H9 (cell line): Measurements from ENCODE around the gene CSTPP1. TPM values are rescaled to one million over a fixed set of nuclear protein-coding genes. Genes with fewer than 3 reads are reported as not detected.

Experiments used
- DNase-seq: peaks from one replicate; pipeline ENCODE4 v3.0.0-alpha.2; 2017
- H2AFZ ChIP-seq: one replicate; pipeline ENCODE4 v1.6.1; 2013; ENCODE audit warnings: mild to moderate bottlenecking, low read length, control low read depth, moderate library complexity
- H2AK5ac ChIP-seq: 2 replicates; pipeline ENCODE4 v1.6.1; 2013; ENCODE audit warnings: low read length, control low read depth, mixed read lengths; ENCODE audit not compliant: insufficient read length
- H2BK120ac ChIP-seq: one replicate; pipeline ENCODE4 v1.6.1; 2013; ENCODE audit warnings: low read depth, mild to moderate bottlenecking, low read length, control low read depth, inconsistent platforms; ENCODE audit not compliant: poor library complexity, severe bottlenecking
- H2BK12ac ChIP-seq: 2 replicates; pipeline ENCODE4 v1.6.1; 2013; ENCODE audit warnings: low read length, control low read depth, mixed read lengths, low read depth; ENCODE audit not compliant: insufficient read length
- H2BK15ac ChIP-seq: 2 replicates; pipeline ENCODE4 v1.6.1; 2013; ENCODE audit warnings: low read depth, low read length, control low read depth
- H2BK20ac ChIP-seq: one replicate; pipeline ENCODE4 v1.6.1; 2013; ENCODE audit warnings: low read depth, mild to moderate bottlenecking, low read length, control low read depth, inconsistent platforms; ENCODE audit not compliant: poor library complexity, severe bottlenecking
- H2BK5ac ChIP-seq: 2 replicates; pipeline ENCODE4 v1.6.1; 2013; ENCODE audit warnings: low read length, control low read depth, mixed read lengths; ENCODE audit not compliant: insufficient read length
- H3K14ac ChIP-seq: 2 replicates; pipeline ENCODE4 v1.6.1; 2013; ENCODE audit warnings: low read length, control low read depth; ENCODE audit not compliant: insufficient read depth
- H3K18ac ChIP-seq: 2 replicates; pipeline ENCODE4 v1.6.1; 2013; ENCODE audit warnings: low read depth, mild to moderate bottlenecking, mixed read lengths, low read length, control low read depth; ENCODE audit not compliant: insufficient read length
- H3K23ac ChIP-seq: 2 replicates; pipeline ENCODE4 v1.6.1; 2013; ENCODE audit warnings: low read length, control low read depth, mixed read lengths, low read depth; ENCODE audit not compliant: insufficient read length
- H3K23me2 ChIP-seq: 2 replicates; pipeline ENCODE4 v1.6.1; 2013; ENCODE audit warnings: low read depth, mild to moderate bottlenecking, mixed read lengths, low read length, control low read depth; ENCODE audit not compliant: insufficient read length, poor library complexity, severe bottlenecking
- H3K27ac ChIP-seq: 2 replicates; pipeline ENCODE4 v1.5.1; 2013; ENCODE audit warnings: low read length, control low read depth, mixed read lengths, low read depth; ENCODE audit not compliant: insufficient read length
- H3K27me3 ChIP-seq: 2 replicates; pipeline ENCODE4 v1.6.1; 2013; ENCODE audit warnings: low read length, control low read depth, inconsistent platforms; ENCODE audit not compliant: insufficient read depth
- H3K4ac ChIP-seq: 2 replicates; pipeline ENCODE4 v1.6.1; 2013; ENCODE audit warnings: low read depth, mild to moderate bottlenecking, control low read depth, inconsistent platforms, low read length, moderate library complexity
- H3K4me1 ChIP-seq: 2 replicates; pipeline ENCODE4 v1.6.1; 2013; ENCODE audit warnings: low read length, control low read depth, inconsistent platforms; ENCODE audit not compliant: insufficient read depth
- H3K4me2 ChIP-seq: 2 replicates; pipeline ENCODE4 v1.6.1; 2013; ENCODE audit warnings: low read length, control low read depth, mixed read lengths; ENCODE audit not compliant: insufficient read length, insufficient read depth
- H3K56ac ChIP-seq: 2 replicates; pipeline ENCODE4 v1.6.1; 2013; ENCODE audit warnings: low read depth, mild to moderate bottlenecking, mixed read lengths, low read length, control low read depth; ENCODE audit not compliant: insufficient read length
- H3K79me1 ChIP-seq: 2 replicates; pipeline ENCODE4 v1.6.1; 2013; ENCODE audit warnings: low read depth, mild to moderate bottlenecking, moderate library complexity, low read length, control low read depth, inconsistent platforms; ENCODE audit not compliant: insufficient read depth, poor library complexity, severe bottlenecking
- H3K79me2 ChIP-seq: 2 replicates; pipeline ENCODE4 v1.6.1; 2013; ENCODE audit warnings: low read length, control low read depth, inconsistent platforms; ENCODE audit not compliant: insufficient read depth
- H3K9ac ChIP-seq: 2 replicates; pipeline ENCODE4 v1.6.1; 2013; ENCODE audit warnings: low read length, control low read depth, mixed read lengths; ENCODE audit not compliant: insufficient read length; ENCODE audit errors: extremely low read depth
- H3K9me3 ChIP-seq: one replicate; pipeline ENCODE4 v1.6.1; 2013; ENCODE audit warnings: low read depth, low read length, inconsistent platforms; ENCODE audit not compliant: control insufficient read depth
- H3T11ph ChIP-seq: one replicate; pipeline ENCODE4 v1.6.1; 2013; ENCODE audit warnings: mild to moderate bottlenecking, low read length, control low read depth, inconsistent platforms
- H4K20me1 ChIP-seq: one replicate; pipeline ENCODE4 v1.6.1; 2013; ENCODE audit not compliant: control insufficient read depth, insufficient read length, insufficient read depth
- H4K5ac ChIP-seq: 2 replicates; pipeline ENCODE4 v1.6.1; 2013; ENCODE audit warnings: low read depth, mild to moderate bottlenecking, mixed read lengths, low read length, control low read depth; ENCODE audit not compliant: insufficient read length
- H4K8ac ChIP-seq: replicated peaks from 2 replicates; pipeline ENCODE4 v1.6.1; 2013; ENCODE audit warnings: low read length, control low read depth, mixed read lengths, low read depth; ENCODE audit not compliant: insufficient read length
- H4K91ac ChIP-seq: 2 replicates; pipeline ENCODE4 v1.6.1; 2013; ENCODE audit warnings: low read depth, mild to moderate bottlenecking, moderate library complexity, mixed read lengths, low read length, control low read depth; ENCODE audit not compliant: insufficient read length
- H3K27ac Mint-ChIP-seq, 3 experiments: 2 replicates in 2 of 3; 3 replicates in 1 of 3; pipeline ENCODE4 v1.8.0; 2020 to 2021; ENCODE audit warnings: mixed read lengths in 3 of 3, mild to moderate bottlenecking in 1 of 3, moderate library complexity in 1 of 3
- H3K27me3 Mint-ChIP-seq: 2 replicates; pipeline ENCODE4 v1.8.0; 2021; ENCODE audit warnings: low read depth, mild to moderate bottlenecking, moderate library complexity, mixed read lengths
- H3K36me3 Mint-ChIP-seq, 3 experiments: 2 replicates in 2 of 3; 3 replicates in 1 of 3; pipeline ENCODE4 v1.8.0; 2020 to 2021; ENCODE audit warnings: low read depth in 3 of 3, mixed read lengths in 3 of 3; ENCODE audit not compliant: insufficient read depth in 1 of 3
- H3K4me1 Mint-ChIP-seq, 2 experiments: 2 replicates each; pipeline ENCODE4 v1.8.0; 2020; ENCODE audit warnings: mixed read lengths in 2 of 2
- H3K4me3 Mint-ChIP-seq, 2 experiments: 2 replicates in 1 of 2; 3 replicates in 1 of 2; pipeline ENCODE4 v1.8.0; 2020 to 2021; ENCODE audit warnings: mild to moderate bottlenecking in 2 of 2, mixed read lengths in 2 of 2, moderate library complexity in 1 of 2
- H3K9me3 Mint-ChIP-seq, 2 experiments: 2 replicates in 1 of 2; 3 replicates in 1 of 2; pipeline ENCODE4 v1.8.0; 2020; ENCODE audit warnings: mild to moderate bottlenecking in 2 of 2, mixed read lengths in 2 of 2, moderate library complexity in 1 of 2
- total RNA-seq: library from RNA; stranded (reverse); gene quantifications from 2 replicates; pipeline ENCODE4 v1.2.1, GENCODE V29; 2021
- TF ChIP-seq, protein P1 (sequence below): fragments of 200-600 bp; sonication (generic); conservative IDR thresholded peaks from 3 replicates; pipeline ENCODE4 v1.8.0; 2021; ENCODE audit warnings: antibody characterized with exemption, mild to moderate bottlenecking

The CSTPP1 gene
- total RNA-seq, 1 experiment from 2014 or later: 21.2 TPM

DNA sequence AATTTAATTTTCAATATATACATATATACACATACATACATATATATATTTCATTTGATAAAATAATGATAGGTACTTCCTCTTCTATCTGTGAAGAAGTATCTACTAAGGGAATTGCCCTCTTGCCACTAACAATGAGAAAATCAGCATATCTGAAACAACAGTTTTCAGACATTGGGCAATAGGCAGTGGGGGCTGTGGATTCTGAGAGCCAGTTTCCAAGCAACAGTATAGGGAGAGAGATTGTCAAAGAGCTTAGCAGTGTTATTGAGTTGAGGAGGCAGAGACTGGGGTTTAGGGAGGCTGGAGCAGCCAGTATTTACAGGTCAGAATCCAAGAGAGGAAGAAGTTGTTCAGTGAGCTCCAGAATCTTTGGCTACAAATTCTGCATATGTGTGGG is 120.8 kb downstream of the CSTPP1 start:
- Histone ChIP-seq H3K9me3 (no peaks in the 10 kb centered on the region), H4K8ac (no peak overlapping the region)
- peak overlapping the region in 1 of 3 experiments; percentile 70; a peak in 5 of 7 replicates for H3K27ac Mint-ChIP-seq

More for the DNA sequence above, 120.8 kb downstream of the CSTPP1 start:
- Histone ChIP-seq H3K27me3 (no peaks in the 10 kb centered on the region), H3K4me2 (no peak overlapping the region), H2BK5ac (no peak overlapping the region), H2BK12ac (no peak overlapping the region), H2AK5ac (no peak overlapping the region), H4K20me1 (no peaks in the 10 kb centered on the region), H3K14ac (no peak overlapping the region), H2BK20ac (no peak overlapping the region), H3K4ac (no peak overlapping the region), H4K5ac (no peak overlapping the region), H3K23ac (no peak overlapping the region), H4K91ac (no peak overlapping the region), H2BK120ac (no peak overlapping the region), H3K79me1 (no peaks in the 10 kb centered on the region), H3K79me2 (no peaks in the 10 kb centered on the region), H3K18ac (no peak overlapping the region), H3K23me2 (no peaks in the 10 kb centered on the region), H2BK15ac (no peak overlapping the region), H3K4me1 (peaks cover 11% of the 10 kb centered on the region), H3K27ac (peak overlapping the region; percentile 47), H3K9ac (no peak overlapping the region), H2AFZ (no peak overlapping the region), H3K56ac (no peak overlapping the region), H3T11ph (no peak overlapping the region)
- Mint-ChIP-seq H3K36me3 (peaks cover 3 to 13% (median 7%) of the 10 kb centered on the region in 3 experiments; a peak in 5 of 7 replicates), H3K27me3 (no peaks in the 10 kb centered on the region), H3K4me3 (no peak overlapping the region), H3K4me1 (peaks cover 38 to 40% of the 10 kb centered on the region in 2 experiments), H3K9me3 (no peaks in the 10 kb centered on the region; a peak in 1 of 5 replicates)
- TF ChIP-seq, protein P1, sequence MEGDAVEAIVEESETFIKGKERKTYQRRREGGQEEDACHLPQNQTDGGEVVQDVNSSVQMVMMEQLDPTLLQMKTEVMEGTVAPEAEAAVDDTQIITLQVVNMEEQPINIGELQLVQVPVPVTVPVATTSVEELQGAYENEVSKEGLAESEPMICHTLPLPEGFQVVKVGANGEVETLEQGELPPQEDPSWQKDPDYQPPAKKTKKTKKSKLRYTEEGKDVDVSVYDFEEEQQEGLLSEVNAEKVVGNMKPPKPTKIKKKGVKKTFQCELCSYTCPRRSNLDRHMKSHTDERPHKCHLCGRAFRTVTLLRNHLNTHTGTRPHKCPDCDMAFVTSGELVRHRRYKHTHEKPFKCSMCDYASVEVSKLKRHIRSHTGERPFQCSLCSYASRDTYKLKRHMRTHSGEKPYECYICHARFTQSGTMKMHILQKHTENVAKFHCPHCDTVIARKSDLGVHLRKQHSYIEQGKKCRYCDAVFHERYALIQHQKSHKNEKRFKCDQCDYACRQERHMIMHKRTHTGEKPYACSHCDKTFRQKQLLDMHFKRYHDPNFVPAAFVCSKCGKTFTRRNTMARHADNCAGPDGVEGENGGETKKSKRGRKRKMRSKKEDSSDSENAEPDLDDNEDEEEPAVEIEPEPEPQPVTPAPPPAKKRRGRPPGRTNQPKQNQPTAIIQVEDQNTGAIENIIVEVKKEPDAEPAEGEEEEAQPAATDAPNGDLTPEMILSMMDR: no peak
- DNase-seq: no peak
